ENCODE measurements around the gene GRIN3B.

The GRIN3B gene

GRCh38 chr19:973726-974563 is 26.3 kb upstream of the GRIN3B start:
- CTCF ChIA-PET, result no interaction called here
- no peaks in the 10 kb centered on the region for H3K4me1 ChIP-seq (ENCODE audit: control insufficient read depth, insufficient read depth, low read length)
- no peak overlapping the region for H3K27ac ChIP-seq (ENCODE audit: extremely low read depth, low read depth, low read length)
- POLR2A ChIA-PET, result no interaction called here
- H3K9me3 ChIP-seq (ENCODE audit: control insufficient read depth, insufficient read depth, low read depth, low read length), result no peaks in the 10 kb centered on the region
- peaks cover 4 to 26% of the 10 kb centered on the region in 2 experiments for H3K36me3 ChIP-seq (ENCODE audit: control insufficient read depth in 2 of 2, insufficient read depth in 1 of 2, low read length in 2 of 2)
- no peak overlapping the region for H3K4me3 ChIP-seq (ENCODE audit: low read depth, low read length)
- TF ChIP-seq HOXC10 (CRISPR knock-in tag; IDR thresholded peaks at IDR 0.05) (no peak), ZNF157 (tag by site-specific recombination; IDR thresholded peaks at IDR 0.05) (peak; percentile 98)

- H3K9me3 ChIP-seq (ENCODE audit: control insufficient read depth, insufficient read depth, low read depth, low read length), result no peaks in the 10 kb centered on the region
- POLR2A ChIA-PET, result no interaction called here
- CTCF ChIA-PET, result no interaction called here
- H3K4me1 ChIP-seq (ENCODE audit: control insufficient read depth, insufficient read depth, low read length), result no peaks in the 10 kb centered on the region
- TF ChIP-seq ZNF785 (tag by site-specific recombination; IDR thresholded peaks at IDR 0.05), result no peak
- TF ChIP-seq ZNF354C (tag by site-specific recombination; IDR thresholded peaks at IDR 0.05; ENCODE audit: borderline replicate concordance, low read depth), result no peak
- TF ChIP-seq ZEB2 (tag by site-specific recombination; IDR thresholded peaks at IDR 0.05), result no peak
- no peak for TF ChIP-seq ZNF157 (tag by site-specific recombination; IDR thresholded peaks at IDR 0.05)
- peak; percentile 40; the same call in 1 of the 2 replicates for TF ChIP-seq EGR2 (tag by site-specific recombination; IDR thresholded peaks at IDR 0.05; ENCODE audit: low read depth)
- H3K4me3 ChIP-seq (ENCODE audit: low read depth, low read length), result no peak overlapping the region
- H3K36me3 ChIP-seq (ENCODE audit: control insufficient read depth in 2 of 2, insufficient read depth in 1 of 2, low read length in 2 of 2), result peaks cover 0 to 22% of the 10 kb centered on the region in 2 experiments; a peak in 2 of 3 replicates
- H3K27ac ChIP-seq (ENCODE audit: extremely low read depth, low read depth, low read length), result no peak overlapping the region
Measured at GRCh38 chr19:974564-975257, 25.5 kb upstream of the GRIN3B start.

- POLR2A ChIA-PET, result no interaction called here
- CTCF ChIA-PET, result interaction anchor here (0.6 to 1.1 kb wide), 2 partner anchors 11 to 120 kb away, joined by 3 to 7 read pairs; no protein-coding TSS in a partner anchor
- peaks cover 0 to 7% of the 10 kb centered on the region in 2 experiments; a peak in 2 of 3 replicates for H3K36me3 ChIP-seq (ENCODE audit: control insufficient read depth in 2 of 2, insufficient read depth in 1 of 2, low read length in 2 of 2)
- TF ChIP-seq GLI4 (tag by site-specific recombination; IDR thresholded peaks at IDR 0.05) (no peak), ZNF623 (tag by site-specific recombination; IDR thresholded peaks at IDR 0.05) (no peak), GLIS2 (tag by site-specific recombination; IDR thresholded peaks at IDR 0.05) (peak; percentile 25; the same call in 1 of the 2 replicates), KLF9 (tag by site-specific recombination; IDR thresholded peaks at IDR 0.05; ENCODE audit: low read depth) (no peak), ZNF529 (tag by site-specific recombination; IDR thresholded peaks at IDR 0.05; ENCODE audit: insufficient replicate concordance) (no peak), GLIS1 (tag by site-specific recombination; IDR thresholded peaks at IDR 0.05) (0 out of 2 replicates have a peak, but pooled peaks have one; percentile 26), ZNF157 (tag by site-specific recombination; IDR thresholded peaks at IDR 0.05) (no peak), ZNF114 (tag by site-specific recombination; IDR thresholded peaks at IDR 0.05) (no peak), ZNF223 (tag by site-specific recombination; IDR thresholded peaks at IDR 0.05) (no peak), INSM2 (tag by site-specific recombination; IDR thresholded peaks at IDR 0.05) (no peak), ZIC2 (tag by site-specific recombination; IDR thresholded peaks at IDR 0.05) (peak; percentile 77)
- no peaks in the 10 kb centered on the region for H3K9me3 ChIP-seq (ENCODE audit: control insufficient read depth, insufficient read depth, low read depth, low read length)
- no peak overlapping the region for H3K27ac ChIP-seq (ENCODE audit: extremely low read depth, low read depth, low read length)
- no peak overlapping the region for H3K4me3 ChIP-seq (ENCODE audit: low read depth, low read length)
- no peaks in the 10 kb centered on the region for H3K4me1 ChIP-seq (ENCODE audit: control insufficient read depth, insufficient read depth, low read length)
Measured at GRCh38 chr19:976476-976875, 23.7 kb upstream of the GRIN3B start.
